Inferior parietal cortex (tissue), 1 donor: ENCODE results near the gene CYP1B1.

Experiments used
- DNase-seq: peaks from one replicate; pipeline ENCODE4 v3.0.0-alpha.2; 2016; ENCODE audit errors: extremely low spot score

CYP1B1 gene

GRCh38 chr2:38076710-38077430 lies 919 bp upstream of the CYP1B1 start:
- DNase-seq = no peak

DNA sequence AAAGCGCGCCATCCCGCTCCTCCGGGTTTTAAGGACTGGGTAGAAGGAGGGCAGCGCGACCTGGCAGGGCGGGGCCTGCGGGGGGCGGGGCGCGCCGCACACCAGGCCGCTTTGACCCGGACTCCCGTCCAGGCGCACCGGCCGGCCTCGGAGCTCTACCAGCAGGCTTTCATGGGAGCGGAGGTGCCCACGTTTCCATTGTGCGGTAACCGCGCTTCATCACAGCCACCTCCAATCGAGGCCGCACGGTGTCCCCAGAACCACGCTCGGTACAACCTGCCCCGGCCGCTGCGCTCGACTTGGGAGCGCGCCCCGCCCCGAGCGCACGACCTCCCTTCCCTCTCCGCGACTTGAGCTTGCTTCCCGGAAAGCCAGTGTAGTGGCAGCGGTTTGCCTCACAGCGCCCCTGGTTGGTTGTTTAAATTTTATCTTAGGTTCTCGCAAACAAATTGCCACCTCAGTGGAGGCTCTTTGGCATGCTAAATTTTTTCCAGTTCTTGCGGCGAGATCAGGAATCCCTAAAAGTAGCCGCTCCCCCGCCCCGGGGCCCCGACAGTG lies 280 bp upstream of the CYP1B1 start:
- no peak for DNase-seq

GRCh38 chr2:38074764-38075506 lies 1.0 kb downstream of the CYP1B1 start:
- no peak for DNase-seq

- DNase-seq = no peak
Observed at GRCh38 chr2:38074058-38074763, 1.7 kb downstream of the CYP1B1 start.

DNA sequence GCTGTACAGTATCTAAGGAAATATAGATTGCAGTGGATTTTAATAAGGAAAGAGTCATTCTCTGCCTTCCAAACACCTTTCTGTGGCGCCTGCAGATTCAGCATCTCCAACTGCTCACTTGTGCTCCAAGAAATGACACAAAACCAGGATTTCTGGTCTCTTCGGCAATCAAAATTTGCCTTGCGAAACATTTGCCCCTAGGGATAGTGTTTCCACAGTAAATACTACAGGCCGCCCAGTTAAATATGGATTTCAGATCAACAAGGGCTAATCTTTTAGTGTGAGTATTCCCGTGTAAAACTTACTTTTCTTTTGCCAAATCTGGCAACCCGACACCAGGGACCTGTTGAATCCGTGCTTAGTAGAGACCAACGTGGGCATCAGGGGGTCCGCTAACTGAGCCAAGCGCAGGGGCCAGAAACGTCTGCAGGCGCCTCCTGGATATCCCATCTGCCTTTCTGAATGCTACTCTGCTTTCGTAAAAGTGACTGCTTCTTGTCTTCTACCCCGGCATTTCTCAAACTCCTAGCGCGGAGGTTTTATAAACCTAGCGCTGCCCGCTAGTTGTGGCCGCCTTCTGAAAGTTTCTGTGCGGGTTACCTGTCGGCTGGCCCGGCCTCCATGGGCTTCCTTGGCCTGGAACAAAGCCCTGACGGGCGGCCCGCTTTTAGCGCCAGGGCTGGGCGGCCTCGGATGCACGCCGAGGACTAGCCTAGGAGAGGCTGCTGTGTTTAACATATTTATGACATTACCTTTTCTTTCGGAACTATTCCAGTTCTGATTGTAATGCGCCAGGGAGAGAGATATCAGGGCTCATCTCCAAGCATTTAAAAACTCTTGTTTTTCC lies 2.5 kb downstream of the CYP1B1 start:
- DNase-seq = no peak

GRCh38 chr2:38070438-38070837 lies 5.5 kb downstream of the CYP1B1 start:
- no peak for DNase-seq

DNA sequence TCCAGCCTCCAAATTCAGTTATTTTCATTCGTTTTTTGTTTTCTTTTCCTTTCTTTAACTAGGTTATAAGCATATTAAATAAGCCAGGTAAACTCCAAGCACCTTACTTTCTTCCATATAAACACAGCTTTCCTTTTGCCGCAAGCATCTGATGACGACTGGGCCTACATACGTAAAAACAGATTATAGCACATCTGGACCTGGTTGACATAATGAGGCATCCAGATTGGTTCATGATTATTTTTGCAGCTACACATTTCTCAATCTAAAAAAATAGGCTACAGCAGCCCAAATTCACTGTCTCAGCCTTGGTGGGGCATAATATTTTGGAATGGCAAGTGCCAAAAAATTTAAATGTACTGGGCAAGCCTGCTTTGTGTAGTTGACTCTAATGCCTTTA lies 7.7 kb downstream of the CYP1B1 start:
- DNase-seq = no peak

GRCh38 chr2:38066421-38067115 lies 9.4 kb downstream of the CYP1B1 start:
- no peak for DNase-seq

- DNase-seq = no peak
Observed at GRCh38 chr2:38065502-38066135, 10.3 kb downstream of the CYP1B1 start.

GRCh38 chr2:38064801-38065501 lies 11.0 kb downstream of the CYP1B1 start:
- DNase-seq = no peak

DNA sequence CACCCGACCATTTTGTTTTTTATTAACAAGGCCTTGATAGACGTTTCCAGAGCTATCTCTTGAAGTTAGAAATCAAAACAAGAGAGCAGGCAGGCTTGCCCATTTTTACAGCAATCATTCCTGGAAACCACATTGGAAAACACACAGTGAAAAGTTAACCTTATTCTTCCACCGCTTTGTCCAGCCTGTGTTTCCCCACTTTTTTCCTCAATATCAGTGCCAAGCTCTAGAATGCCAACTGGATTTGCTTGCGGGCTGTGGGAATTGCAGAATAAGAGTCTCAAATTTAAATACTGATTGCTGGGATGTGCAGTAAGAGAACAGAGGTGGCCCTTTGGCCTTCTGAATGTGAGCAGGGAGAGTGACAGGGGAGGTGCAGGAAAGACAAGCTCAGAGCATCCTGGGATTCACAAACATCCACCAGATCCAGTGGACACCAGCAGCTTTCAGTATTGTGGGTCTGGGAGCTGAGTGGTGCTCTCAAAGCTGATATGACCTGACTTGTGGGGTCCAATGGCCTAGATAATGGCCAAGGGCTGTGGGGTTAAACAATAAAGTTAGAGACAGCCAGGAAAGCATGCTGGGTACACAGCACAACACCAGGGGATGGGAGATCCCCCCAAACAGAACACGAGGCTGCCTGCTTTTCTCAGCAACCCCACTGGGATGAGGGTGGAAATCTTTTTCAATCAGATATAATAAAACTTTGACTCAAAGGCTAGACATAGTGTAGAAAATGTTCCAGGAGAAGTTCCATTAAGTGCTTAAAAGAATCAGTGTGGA lies 15.5 kb downstream of the CYP1B1 start:
- DNase-seq = no peak

GRCh38 chr2:38057651-38058410 lies 18.1 kb downstream of the CYP1B1 start:
- no peak for DNase-seq

- DNase-seq = no peak
Observed at GRCh38 chr2:38056216-38056615, 19.7 kb downstream of the CYP1B1 start.

- DNase-seq = no peak
Observed at GRCh38 chr2:38045811-38046210, 30.1 kb downstream of the CYP1B1 start.

DNA sequence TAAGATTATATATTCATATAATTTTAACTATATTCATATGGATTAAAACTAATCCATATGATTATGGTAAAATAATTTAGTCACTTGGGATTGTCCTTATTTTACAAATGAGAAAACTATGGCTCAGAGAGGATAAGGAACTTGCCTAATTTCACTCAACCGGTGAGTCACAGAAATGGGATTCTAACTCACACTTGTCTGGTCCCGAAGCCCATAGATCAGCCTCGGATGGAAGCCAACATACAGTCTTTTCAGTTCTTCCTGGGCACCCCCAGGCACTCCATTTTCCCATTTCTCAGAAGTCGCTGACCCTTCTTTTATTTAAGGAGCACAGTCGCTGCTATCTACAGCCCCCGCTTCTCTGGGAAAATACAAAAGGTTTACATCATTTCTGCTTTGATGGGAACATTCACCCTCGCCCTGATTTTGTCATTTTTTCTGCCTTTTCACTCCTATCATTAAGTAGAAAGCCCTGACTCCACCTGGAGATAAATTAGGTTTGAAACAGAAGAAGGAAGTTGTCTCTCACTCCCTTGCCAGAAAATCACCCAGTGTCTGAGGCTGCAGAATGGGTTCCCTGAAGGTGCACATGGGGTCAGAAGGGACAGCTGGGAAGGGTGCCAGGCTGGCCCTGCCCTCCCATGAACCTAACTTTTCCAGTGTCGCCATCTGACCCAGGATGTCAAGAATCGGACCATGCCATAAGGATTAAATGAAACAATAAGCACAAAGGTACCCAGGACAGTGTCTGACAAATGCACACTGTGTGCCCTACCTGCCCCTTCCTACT lies 36.6 kb downstream of the CYP1B1 start:
- no peak for DNase-seq

GRCh38 chr2:38038682-38039081 lies 37.3 kb downstream of the CYP1B1 start:
- DNase-seq = no peak
